ENCODE results near the gene KCND2.
"Not testable (repeated sequence)": the region's sequence is repeated elsewhere in the genome, so short reads cannot be mapped to it uniquely, and the experiment has no call there.

The KCND2 gene

GRCh38 chr7:120521761-120522737, 249.1 kb downstream of the KCND2 start:
- H3K36me3 Mint-ChIP-seq (ENCODE audit: low read depth), result no peaks in the 10 kb centered on the region
- H3K9me3 Mint-ChIP-seq, result no peaks in the 10 kb centered on the region
- no peaks in the 10 kb centered on the region for H3K4me1 Mint-ChIP-seq (ENCODE audit: low read depth)
- no peaks in the 10 kb centered on the region for H3K27me3 Mint-ChIP-seq (ENCODE audit: low read depth)
- no peak overlapping the region for H3K27ac Mint-ChIP-seq
- H3K4me3 Mint-ChIP-seq, result no peak overlapping the region

- Mint-ChIP-seq H3K4me3 (no peak overlapping the region), H3K27ac (no peak overlapping the region), H3K4me1 (ENCODE audit: low read depth) (no peaks in the 10 kb centered on the region), H3K36me3 (ENCODE audit: low read depth) (no peaks in the 10 kb centered on the region), H3K27me3 (ENCODE audit: low read depth) (no peaks in the 10 kb centered on the region), H3K9me3 (no peaks in the 10 kb centered on the region)
These were observed 251.0 kb downstream of the KCND2 start for GRCh38 chr7:120523985-120524384.

- no peak overlapping the region for H3K27ac Mint-ChIP-seq
- H3K36me3 Mint-ChIP-seq (ENCODE audit: low read depth), result no peaks in the 10 kb centered on the region
- no peaks in the 10 kb centered on the region for H3K9me3 Mint-ChIP-seq
- no peaks in the 10 kb centered on the region for H3K4me1 Mint-ChIP-seq (ENCODE audit: low read depth)
- H3K4me3 Mint-ChIP-seq, result no peak overlapping the region
- H3K27me3 Mint-ChIP-seq (ENCODE audit: low read depth), result no peaks in the 10 kb centered on the region
These were observed 254.0 kb downstream of the KCND2 start for GRCh38 chr7:120526902-120527509.

- Mint-ChIP-seq H3K27me3 (ENCODE audit: low read depth) (no peaks in the 10 kb centered on the region), H3K4me1 (ENCODE audit: low read depth) (no peaks in the 10 kb centered on the region), H3K27ac (no peak overlapping the region), H3K9me3 (no peaks in the 10 kb centered on the region), H3K36me3 (ENCODE audit: low read depth) (no peaks in the 10 kb centered on the region), H3K4me3 (no peak overlapping the region)
These were observed 256.8 kb downstream of the KCND2 start for GRCh38 chr7:120529736-120530135.

GRCh38 chr7:120538335-120538734, 265.4 kb downstream of the KCND2 start:
- H3K4me1 Mint-ChIP-seq (ENCODE audit: low read depth), result no peaks in the 10 kb centered on the region

GRCh38 chr7:120539321-120539720, 266.3 kb downstream of the KCND2 start:
- H3K4me1 Mint-ChIP-seq (ENCODE audit: low read depth), result no peaks in the 10 kb centered on the region
- H3K9me3 Mint-ChIP-seq, result no peaks in the 10 kb centered on the region
- H3K27ac Mint-ChIP-seq, result no peak overlapping the region
- no peaks in the 10 kb centered on the region for H3K27me3 Mint-ChIP-seq (ENCODE audit: low read depth)
- H3K36me3 Mint-ChIP-seq (ENCODE audit: low read depth), result no peaks in the 10 kb centered on the region
- no peak overlapping the region for H3K4me3 Mint-ChIP-seq

More at GRCh38 chr7:120538335-120538734, 265.4 kb downstream of the KCND2 start:
- no peaks in the 10 kb centered on the region for H3K9me3 Mint-ChIP-seq
- H3K27me3 Mint-ChIP-seq (ENCODE audit: low read depth), result no peaks in the 10 kb centered on the region
- no peak overlapping the region for H3K27ac Mint-ChIP-seq
- no peaks in the 10 kb centered on the region for H3K36me3 Mint-ChIP-seq (ENCODE audit: low read depth)
- H3K4me3 Mint-ChIP-seq, result no peak overlapping the region

- Mint-ChIP-seq H3K36me3 (ENCODE audit: low read depth) (no peaks in the 10 kb centered on the region), H3K27ac (no peak overlapping the region), H3K4me3 (no peak overlapping the region), H3K4me1 (ENCODE audit: low read depth) (no peaks in the 10 kb centered on the region), H3K9me3 (no peaks in the 10 kb centered on the region), H3K27me3 (ENCODE audit: low read depth) (no peaks in the 10 kb centered on the region)
These were observed 274.6 kb downstream of the KCND2 start for GRCh38 chr7:120547605-120548004.

- Mint-ChIP-seq H3K4me3 (no peak overlapping the region), H3K9me3 (no peaks in the 10 kb centered on the region), H3K27ac (no peak overlapping the region), H3K4me1 (ENCODE audit: low read depth) (no peaks in the 10 kb centered on the region), H3K36me3 (ENCODE audit: low read depth) (no peaks in the 10 kb centered on the region), H3K27me3 (ENCODE audit: low read depth) (no peaks in the 10 kb centered on the region)
These were observed 277.6 kb downstream of the KCND2 start for GRCh38 chr7:120550494-120551048.

- H3K27ac Mint-ChIP-seq, result no peak overlapping the region
- no peak overlapping the region for H3K4me3 Mint-ChIP-seq
- H3K36me3 Mint-ChIP-seq (ENCODE audit: low read depth), result no peaks in the 10 kb centered on the region
- H3K4me1 Mint-ChIP-seq (ENCODE audit: low read depth), result no peaks in the 10 kb centered on the region
- no peaks in the 10 kb centered on the region for H3K27me3 Mint-ChIP-seq (ENCODE audit: low read depth)
- no peaks in the 10 kb centered on the region for H3K9me3 Mint-ChIP-seq
These were observed 280.5 kb downstream of the KCND2 start for GRCh38 chr7:120553491-120553890.

GRCh38 chr7:120554960-120555571, 282.1 kb downstream of the KCND2 start:
- Mint-ChIP-seq H3K9me3 (no peaks in the 10 kb centered on the region), H3K27ac (no peak overlapping the region), H3K4me3 (no peak overlapping the region), H3K4me1 (ENCODE audit: low read depth) (no peaks in the 10 kb centered on the region), H3K36me3 (ENCODE audit: low read depth) (no peaks in the 10 kb centered on the region), H3K27me3 (ENCODE audit: low read depth) (no peaks in the 10 kb centered on the region)

- Mint-ChIP-seq H3K9me3 (no peaks in the 10 kb centered on the region), H3K4me1 (ENCODE audit: low read depth) (no peaks in the 10 kb centered on the region), H3K27me3 (ENCODE audit: low read depth) (no peaks in the 10 kb centered on the region), H3K27ac (no peak overlapping the region), H3K4me3 (no peak overlapping the region), H3K36me3 (ENCODE audit: low read depth) (no peaks in the 10 kb centered on the region)
These were observed 291.2 kb downstream of the KCND2 start for GRCh38 chr7:120564145-120564544.

GRCh38 chr7:120567204-120567603, 294.2 kb downstream of the KCND2 start:
- no peak overlapping the region for H3K27ac Mint-ChIP-seq
- no peaks in the 10 kb centered on the region for H3K4me1 Mint-ChIP-seq (ENCODE audit: low read depth)
- no peaks in the 10 kb centered on the region for H3K36me3 Mint-ChIP-seq (ENCODE audit: low read depth)
- no peaks in the 10 kb centered on the region for H3K9me3 Mint-ChIP-seq
- H3K27me3 Mint-ChIP-seq (ENCODE audit: low read depth), result no peaks in the 10 kb centered on the region
- H3K4me3 Mint-ChIP-seq, result no peak overlapping the region

GRCh38 chr7:120578657-120579056, 305.7 kb downstream of the KCND2 start:
- not testable (repeated sequence) for H3K27me3 Mint-ChIP-seq (ENCODE audit: low read depth); H3K4me1 Mint-ChIP-seq (ENCODE audit: low read depth); H3K4me3 Mint-ChIP-seq; H3K27ac Mint-ChIP-seq; H3K36me3 Mint-ChIP-seq (ENCODE audit: low read depth); H3K9me3 Mint-ChIP-seq

GRCh38 chr7:120582916-120583315, 309.9 kb downstream of the KCND2 start:
- no peaks in the 10 kb centered on the region for H3K27me3 Mint-ChIP-seq (ENCODE audit: low read depth)
- no peak overlapping the region for H3K4me3 Mint-ChIP-seq
- H3K9me3 Mint-ChIP-seq, result no peaks in the 10 kb centered on the region
- no peaks in the 10 kb centered on the region for H3K4me1 Mint-ChIP-seq (ENCODE audit: low read depth)
- H3K36me3 Mint-ChIP-seq (ENCODE audit: low read depth), result no peaks in the 10 kb centered on the region
- no peak overlapping the region for H3K27ac Mint-ChIP-seq
